ENCODE results near the gene SEPHS1.
A peak's percentile ranks its signal among the peaks of the same experiment; 100 is the strongest.

The SEPHS1 gene

DNA sequence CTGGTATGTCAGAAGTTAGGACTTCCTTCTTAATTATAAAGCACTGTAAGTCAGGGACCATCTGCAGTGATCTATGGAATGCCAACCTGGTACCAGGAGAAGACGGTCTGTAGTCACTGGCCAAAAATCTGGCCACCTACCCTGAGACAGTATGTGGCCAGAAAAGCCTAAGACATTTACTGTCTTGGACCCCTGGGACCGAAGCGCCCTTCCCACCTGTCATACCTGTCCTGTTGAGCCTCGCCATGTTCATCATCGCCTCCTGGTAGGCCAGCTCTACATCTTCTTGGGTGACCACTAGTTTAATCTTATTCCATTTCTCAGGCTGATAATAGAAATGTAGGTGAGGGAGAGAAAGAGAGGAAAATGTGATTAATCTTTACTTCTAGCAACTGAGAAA is 20.0 kb downstream of the SEPHS1 start:
- no peak for DNase-seq (ENCODE audit: low read depth in 2 of 2)

DNA sequence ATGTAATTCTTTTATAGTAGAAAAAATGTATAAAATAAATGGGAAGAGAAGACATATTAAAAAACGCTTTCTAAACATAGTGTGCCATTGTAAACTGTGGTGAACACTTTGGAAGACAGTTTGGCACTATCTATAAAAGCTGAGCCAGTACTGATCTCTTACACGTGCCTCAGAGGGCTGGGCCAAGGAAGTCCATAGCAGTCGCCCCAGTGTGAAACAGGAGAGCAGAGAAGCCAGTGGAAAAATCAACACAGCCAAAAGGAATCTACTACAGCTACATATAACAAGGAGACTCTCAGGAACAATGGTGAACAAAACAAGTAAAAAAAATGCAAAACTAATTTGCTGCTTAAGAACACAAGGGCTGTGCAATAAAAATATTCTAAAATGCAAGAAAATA is 20.6 kb downstream of the SEPHS1 start:
- no peak for DNase-seq (ENCODE audit: low read depth in 2 of 2)

DNA sequence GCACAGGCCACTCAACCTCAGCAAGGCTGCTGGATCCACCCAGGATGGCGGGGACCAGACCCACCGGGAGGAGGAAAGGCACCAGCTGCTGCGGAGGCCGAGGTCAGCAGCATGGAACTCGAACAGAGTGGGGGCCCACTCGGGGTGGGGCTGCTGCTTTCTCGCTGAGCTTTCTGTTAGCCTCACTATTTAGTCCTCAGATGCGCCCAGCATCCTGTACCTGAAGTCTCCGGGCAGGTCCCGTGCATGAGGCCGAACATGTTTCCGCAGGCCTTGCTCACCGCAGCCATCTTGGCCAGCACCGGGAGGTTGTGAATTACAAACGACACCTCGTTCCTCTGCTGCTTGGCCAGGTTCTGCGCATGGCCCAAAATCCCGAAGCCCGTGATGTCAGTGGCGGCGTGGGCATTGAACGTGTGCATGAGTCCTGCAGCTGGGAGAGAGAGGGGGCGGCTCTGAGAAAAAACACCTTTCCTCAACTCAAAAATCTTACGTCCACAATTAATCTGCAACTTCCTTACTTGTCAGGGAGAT is 25.4 kb downstream of the SEPHS1 start:
- DNase-seq (ENCODE audit: low read depth in 2 of 2), result no peak

DNA sequence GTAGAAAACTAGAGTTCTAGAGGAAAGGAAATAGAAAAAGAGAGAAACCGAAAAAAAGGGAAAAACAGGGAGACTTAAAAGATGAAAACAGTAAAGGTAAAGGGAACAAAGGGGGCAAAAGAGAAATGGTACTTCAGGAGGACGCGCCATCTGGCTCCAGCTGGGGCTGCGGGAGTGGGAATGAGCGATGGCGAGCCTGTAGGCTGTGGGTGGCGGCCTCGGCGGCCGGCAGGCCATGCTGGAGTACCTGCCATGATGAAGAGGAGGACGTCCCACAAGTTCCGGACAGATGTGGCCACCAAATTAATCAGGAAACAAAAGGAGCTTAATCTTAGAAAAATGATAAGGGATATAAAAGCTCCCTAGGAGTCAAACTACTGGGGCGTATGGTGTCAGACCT is 26.5 kb downstream of the SEPHS1 start:
- no peak for DNase-seq (ENCODE audit: low read depth in 2 of 2)

DNA sequence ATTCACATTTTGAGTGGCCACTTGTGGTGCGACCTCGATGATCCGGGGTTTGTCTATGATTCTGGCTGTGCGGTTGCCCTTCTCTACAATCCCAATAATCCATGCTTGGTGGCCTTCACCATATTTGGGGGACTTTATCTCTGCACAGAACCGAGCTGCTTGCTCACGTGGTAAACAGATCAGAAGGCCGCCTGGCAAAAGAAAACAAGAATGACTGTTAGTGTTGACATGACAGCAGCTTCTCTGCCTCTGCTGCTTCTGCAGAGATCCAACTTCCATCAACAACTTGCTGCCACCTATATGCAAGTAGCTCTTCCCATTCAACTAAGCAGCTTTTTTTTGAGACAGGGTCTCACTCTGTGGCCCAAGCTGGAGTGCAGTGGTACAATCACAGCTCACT is 28.9 kb downstream of the SEPHS1 start:
- DNase-seq (ENCODE audit: low read depth in 2 of 2), result no peak

DNA sequence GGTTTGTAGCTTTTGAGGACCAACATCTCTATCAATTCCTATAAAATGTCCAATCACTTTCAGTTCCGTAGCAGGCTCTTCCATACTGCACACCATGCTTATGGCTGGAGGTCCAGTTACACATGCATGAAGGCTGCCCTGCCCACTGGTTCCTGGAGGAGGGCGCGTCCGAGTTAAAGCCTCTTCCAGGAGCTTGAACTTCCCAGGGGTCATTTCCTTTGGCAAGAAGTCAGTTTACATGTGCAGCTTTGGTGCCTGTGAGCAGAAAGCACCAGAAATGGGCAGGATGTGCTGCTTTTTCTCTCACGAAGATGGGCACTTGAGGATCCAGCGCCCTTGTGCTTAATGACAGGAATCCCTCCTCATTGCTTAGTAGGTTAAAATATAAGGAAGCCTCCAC is 30.6 kb downstream of the SEPHS1 start:
- no peak for DNase-seq (ENCODE audit: low read depth in 2 of 2)

DNA sequence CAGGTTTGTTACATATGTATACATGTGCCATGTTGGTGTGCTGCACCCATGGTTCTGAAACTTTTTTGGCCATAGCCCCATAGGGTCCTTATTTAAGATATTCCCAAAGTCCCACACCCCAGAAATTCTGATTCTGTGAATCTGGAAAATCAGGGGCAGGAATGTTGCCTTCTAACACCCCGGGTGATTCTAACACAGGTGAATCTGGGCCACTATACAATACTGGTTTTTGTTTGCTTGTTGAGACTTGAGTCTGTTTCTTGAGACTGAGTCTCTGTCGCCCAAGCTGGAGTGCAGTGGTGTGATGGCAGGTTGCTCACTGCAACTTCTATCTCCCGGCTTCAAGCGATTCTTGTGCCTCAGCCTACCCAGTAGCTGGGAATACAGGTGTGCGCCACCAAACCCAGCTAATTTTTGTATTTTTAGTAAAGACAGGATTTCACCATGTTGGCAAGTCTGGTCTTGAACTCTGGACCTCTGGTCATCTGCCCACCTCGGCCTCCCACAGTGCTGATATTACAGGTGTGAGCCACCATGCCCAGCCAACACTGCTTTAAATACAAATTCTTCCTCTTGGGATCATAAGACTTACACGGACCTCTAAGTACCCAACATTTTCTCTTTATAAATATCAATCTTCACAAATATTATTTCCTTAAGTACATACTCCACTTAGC is 31.3 kb downstream of the SEPHS1 start:
- no peak for DNase-seq (ENCODE audit: low read depth in 2 of 2)

DNA sequence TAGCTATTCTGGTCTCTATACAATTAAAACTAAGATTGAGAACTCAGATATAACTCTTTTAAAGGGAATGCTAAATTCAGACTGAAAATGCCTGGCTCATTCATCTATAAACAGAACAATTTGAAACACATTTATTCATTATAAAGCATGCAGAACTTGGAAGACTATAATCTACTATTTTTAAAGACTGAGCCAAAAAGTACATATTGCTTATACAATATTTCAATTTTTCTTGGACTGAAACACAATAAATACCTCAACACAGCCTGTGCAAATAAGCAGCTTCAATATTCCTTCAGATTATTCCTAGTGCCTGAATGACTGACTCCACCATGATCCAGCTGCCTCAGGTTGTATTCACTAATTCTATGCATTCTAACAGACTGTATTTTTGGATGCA is 32.7 kb downstream of the SEPHS1 start:
- no peak for DNase-seq (ENCODE audit: low read depth in 2 of 2)

DNA sequence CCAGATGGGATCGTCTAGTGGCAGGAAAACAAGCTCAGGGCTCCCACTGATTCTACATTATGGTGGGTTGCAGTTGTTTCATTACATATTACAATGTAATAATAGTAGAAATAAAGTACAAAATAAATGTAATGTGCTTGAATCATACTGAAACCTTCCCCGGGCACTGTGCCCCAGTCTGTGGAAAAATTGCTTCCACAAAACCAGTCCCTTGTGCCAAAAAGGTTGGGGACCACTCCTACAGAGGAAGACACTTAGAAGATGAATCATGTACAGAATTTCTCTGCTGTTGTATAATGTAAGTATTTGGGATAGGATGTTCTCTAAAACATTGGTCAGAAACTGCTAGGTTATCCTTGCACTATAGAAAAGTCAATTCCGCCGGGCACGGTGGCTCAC is 36.9 kb downstream of the SEPHS1 start:
- DNase-seq (ENCODE audit: low read depth in 2 of 2), result no peak

DNA sequence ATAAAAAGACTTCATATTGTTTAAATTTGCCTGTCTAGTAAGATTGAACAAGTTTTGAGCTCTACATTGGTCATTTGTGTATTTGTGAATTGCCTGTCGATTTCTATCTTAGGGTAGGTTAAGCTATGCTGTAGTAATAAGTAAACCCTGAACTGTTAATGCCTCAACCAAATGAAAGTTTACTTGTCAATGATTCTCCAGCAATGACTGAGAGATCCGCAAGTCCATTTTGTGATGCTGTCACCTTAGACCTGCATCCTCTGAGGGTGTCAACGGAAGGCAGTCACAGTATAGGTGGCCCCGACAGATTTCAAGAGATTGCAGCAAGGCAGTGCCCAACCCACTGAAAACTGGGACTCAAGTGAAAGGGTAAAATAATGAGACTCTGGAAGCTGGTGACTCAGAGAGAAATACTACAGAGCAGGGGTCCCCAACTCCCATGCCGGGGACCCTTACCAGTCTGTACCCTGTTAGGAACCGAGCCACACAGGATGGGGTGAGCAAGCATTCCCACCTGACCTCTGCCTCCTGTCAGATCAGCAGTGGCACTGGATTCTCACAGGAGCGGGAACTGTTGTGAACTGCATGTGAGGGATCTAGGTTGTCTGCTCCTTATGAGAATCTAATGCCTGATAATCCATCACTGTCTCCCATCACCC is 37.4 kb downstream of the SEPHS1 start:
- DNase-seq (ENCODE audit: low read depth in 2 of 2), result no peak

DNA sequence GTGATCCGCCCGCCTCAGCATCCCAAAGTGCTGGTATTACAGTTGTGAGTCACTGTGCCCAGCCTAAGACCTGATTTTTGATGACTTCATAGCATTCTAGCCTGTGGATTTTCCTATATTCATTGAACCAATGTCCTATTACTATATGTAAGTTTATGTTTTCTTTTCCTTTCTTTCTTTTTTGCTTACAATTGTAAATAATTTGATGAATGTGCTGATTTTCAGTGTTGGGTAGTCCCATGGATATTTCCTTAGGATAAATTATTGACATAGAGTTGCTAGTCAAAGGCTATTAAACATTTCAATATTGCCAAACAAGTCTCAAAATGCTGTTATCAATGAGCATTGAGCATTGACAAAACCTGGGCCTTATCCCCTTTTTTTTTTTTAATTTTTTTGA is 38.3 kb downstream of the SEPHS1 start:
- no peak for DNase-seq (ENCODE audit: low read depth in 2 of 2)

DNA sequence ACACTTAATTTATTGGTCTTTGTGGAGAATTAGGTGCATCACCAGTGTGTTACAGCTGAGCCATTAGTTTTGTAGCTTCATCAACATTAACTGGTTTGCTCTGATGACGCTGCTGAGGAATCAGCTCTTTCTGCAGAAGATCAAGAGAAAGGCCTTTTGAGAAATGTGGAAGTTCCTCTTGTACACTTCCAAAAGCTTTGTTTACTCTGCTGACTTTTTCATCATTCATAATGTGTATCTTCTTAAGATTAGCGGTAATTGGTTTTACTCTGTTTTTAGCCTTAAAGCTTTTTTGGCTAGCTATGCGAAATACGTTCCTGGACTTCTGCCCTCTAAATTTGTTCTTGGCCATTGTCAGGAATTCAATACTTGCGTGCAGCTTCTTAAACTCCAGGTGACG is 40.0 kb downstream of the SEPHS1 start:
- DNase-seq (ENCODE audit: low read depth in 2 of 2), result no peak

DNA sequence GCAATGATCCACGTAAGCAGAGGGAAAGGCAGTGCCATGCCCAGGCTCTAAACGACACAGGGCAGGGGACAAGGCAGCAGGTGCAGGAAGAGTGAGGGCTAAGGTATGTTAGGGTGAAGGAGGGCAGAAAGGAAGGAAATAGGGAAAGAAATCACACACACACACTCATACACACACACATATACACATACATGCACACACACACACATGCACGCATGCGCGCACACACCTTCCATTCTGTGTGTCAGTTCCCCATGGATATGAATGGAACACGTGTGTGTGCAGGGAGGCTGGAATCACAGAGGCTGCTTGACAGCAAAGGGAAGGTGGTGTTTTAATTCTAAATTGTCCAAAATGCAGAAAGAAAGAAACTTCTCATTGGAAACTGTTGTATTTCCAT is 42.0 kb downstream of the SEPHS1 start:
- DNase-seq (ENCODE audit: low read depth in 2 of 2), result no peak

DNA sequence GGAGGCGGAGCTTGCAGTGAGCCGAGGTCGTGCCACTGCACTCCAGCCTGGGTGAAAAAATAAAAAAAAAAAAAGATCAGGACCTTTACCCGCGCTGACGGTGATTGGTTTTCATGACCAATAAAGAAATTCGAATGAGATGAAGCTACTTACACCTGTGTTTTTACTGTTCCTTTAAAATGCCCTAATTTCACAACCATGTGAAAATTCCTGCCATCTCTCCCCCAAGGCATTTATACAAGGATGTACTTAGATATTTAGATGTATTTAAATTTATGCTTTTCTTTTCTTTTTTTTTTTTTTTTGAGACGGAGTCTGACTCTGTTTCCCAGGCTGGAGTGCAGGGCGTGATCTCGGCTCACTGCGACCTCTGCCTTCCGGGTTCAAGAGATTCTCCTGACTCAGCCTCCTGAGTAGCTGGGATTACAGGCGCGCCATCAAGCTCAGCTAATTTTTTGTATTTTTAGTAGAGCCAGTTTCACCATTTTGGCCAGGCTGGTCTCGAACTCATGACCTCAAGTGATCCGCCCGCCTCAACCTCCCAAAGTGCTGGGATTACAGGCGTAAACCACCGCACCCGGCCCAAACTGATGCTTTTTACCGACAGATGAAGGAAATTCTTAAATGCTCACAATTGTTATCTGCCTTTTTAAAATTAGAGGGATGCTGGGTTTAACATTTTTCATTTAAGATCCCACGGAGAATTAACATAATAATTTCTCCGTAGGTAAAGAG is 45.1 kb downstream of the SEPHS1 start:
- no peak for DNase-seq (ENCODE audit: low read depth in 2 of 2)

DNA sequence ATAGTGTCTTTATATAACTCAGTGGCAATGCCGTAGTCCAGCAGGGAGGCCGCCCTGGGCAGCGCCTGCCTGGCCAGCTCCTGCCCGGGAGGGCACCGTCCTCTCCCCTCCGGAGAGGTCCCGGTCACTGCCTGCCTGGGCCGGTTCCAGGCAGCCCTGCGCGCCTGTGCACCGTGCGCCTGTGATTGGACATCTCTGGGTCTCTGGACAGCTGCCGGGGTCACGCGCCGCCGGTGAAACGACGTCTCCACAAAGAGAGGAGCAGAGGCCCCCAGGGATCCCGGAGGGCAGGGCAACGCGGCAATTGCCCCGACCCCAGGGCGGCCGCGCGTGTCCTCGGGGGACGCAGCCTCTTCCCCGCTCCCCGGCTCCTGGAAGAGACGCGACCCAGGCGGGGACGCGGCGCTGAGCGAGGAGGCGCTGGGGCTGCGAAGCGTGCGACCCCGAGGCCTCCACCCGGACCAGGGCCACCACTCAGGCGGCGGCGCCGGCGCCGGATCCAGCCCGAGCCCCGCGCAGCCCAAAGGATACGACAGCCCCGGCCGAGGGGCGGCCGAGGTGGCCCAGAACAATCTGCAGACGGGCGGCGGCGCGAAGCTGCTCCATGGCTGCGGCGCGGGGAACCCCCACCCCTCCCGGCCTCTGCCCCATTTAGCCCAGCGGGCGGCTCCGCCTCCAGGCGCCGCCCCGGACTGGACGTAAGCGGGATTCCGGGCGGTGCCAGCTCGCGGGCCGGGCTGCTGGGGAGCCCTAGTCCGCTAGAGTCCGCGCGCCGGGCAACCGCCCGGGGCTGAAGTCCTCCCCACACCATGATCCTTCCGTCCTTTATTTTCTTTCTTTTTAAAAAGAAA is 48.4 kb downstream of the SEPHS1 start, which contains the start of gene PHYH:
Gene PHYH, minus strand, starts transcription at position 628 of the 851 bp plus-strand sequence. Its CDS starts 22 bp downstream, at position 606.
- DNase-seq (ENCODE audit: low read depth in 2 of 2), result peak; percentile 70 to 76

DNA sequence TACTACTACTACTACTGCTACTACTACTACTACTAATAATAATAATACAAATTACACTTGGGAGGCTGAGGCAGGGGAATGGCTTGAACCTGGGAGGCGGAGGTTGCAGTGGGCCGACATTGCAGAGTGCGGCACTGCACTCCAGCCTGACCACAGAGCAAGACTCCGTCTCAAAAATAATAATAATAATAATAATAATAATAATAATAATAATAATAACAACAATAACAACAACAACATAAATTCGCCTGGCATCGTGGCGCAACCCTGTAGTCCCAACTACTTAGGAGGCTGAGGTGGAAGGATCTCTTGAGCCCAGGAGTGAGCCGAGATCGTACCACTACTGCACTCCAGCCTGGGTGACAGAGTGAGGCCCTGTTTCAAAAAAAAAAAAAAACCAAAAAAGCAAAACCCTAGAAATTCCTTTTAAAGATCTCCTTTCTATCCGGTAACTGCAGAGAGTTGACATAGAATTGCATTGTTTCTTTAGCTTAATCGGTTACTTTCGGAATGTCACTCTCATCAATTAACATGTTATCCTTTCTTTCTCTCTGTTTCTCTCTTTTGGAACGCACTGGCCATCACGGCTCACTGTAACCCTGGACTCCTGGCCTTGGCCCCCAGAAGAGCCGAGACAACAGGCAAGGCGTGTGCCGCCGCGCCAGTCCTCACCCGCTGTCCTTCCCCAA is 49.2 kb downstream of the SEPHS1 start:
- DNase-seq (ENCODE audit: low read depth in 2 of 2), result no peak

DNA sequence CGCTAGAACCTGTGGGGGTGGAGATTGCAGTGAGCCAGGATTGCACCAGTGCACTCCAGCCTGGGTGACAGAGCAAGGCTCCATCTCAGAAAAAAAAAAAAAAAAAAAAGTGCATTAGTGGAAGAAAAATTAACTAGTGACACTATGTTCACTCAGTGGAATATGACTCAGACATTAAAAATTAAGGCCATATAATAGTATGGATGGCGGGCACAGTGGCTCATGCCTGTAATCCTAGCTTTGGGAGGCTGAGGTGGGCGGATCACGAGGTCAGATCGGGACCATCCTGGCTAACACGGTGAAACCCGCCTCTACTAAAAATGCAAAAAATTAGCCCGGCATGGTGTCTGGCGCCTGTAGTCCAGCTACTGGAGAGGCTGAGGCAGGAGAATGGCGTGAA is 51.6 kb downstream of the SEPHS1 start:
- DNase-seq (ENCODE audit: low read depth in 2 of 2), result no peak

DNA sequence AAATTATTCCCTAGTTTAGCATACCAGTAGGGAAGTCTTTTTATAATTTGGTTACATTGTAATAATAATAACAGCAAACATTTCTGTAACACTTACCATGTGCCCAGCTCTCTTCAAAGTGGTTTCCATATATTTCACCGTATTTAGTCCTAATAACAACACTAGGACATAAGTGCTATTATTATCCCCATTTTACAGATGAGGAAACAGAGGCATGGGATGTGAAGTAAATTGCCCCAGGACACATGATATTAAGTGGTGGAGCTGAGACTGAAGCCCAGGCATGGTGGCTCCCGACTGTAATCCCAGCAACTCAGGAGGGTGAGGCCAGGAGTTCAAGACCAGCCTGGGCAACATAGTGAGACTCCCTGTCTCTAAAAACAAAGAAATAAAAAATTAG is 53.3 kb downstream of the SEPHS1 start:
- DNase-seq (ENCODE audit: low read depth in 2 of 2), result no peak

DNA sequence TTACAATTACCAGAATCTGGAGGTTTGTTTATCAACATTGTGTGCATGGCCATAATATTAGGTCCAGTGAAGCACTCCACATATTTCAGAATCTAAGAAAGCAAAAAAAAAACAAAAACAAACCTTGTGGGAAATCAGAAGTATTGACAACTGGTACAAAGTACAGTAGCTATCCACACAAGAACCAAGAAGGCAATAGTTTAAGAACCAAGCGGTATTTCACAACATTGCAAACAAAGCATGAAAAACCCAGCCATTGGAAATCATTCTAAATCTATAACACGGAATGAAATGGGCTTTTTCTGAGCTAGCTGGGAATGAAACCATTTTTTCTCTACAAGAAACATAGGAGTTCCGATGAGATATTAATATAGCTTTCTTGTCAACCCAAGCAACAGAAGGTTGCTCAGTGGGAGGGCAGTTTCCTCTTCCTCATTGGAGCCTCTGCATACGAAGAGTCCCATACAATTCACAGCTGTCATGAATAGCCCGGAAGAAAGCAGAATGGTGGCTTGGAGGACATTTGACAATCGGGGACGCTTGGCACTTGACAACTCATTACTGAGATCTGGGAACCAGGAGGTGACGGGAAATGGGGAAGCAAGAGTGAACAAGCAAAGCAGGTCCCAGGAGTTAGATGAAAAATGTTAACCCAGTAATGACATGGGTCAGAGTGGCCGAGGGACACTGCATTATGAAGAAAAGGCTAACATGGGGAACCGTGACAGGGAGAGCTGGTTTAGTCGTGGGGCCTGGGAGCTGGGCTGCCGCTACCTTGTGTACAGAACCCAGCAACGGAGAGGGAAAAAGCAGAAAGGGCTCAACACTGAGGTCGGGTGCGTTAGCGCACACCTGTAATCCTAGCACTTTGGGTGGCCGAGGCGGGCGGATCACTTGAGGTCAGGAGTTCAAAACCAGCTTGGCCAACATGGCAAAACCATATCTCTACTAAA is 56.0 kb downstream of the SEPHS1 start:
- DNase-seq (ENCODE audit: low read depth in 2 of 2), result no peak

DNA sequence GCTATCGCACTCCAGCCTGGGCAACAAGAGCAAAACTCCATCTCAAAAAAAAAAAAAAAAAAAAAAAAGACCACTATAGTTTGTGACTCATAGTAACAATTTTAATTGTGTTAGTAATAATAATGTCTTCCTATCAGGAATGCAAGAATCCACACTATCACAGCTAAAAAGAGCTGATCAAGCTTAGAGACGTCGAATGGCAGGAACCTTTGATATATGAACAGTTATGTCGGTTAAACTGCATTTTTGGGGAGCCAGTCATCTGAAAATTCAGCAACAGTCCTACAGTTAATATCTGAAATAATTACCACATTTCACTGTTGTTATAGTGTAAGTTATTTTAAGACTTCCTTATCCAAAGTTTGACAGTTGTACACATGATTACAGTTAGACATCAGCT is 57.0 kb downstream of the SEPHS1 start:
- DNase-seq (ENCODE audit: low read depth in 2 of 2), result no peak

Measured in stimulated activated CD8-positive, alpha-beta memory T cell treated with anti-CD3 and anti-CD28 coated beads, Interleukin-2, amount 100 ng/mL, for 48 hours (primary cell).